ENCODE data around the gene TELO2.

TELO2 gene

GRCh38 chr16:1519831-1520230, 26.7 kb downstream of the TELO2 start:
- DNase-seq (ENCODE audit: low read depth) = no peak

GRCh38 chr16:1520461-1520860, 27.3 kb downstream of the TELO2 start:
- DNase-seq (ENCODE audit: low read depth) = no peak

- no peak for DNase-seq (ENCODE audit: low read depth)
These were observed 30.6 kb downstream of the TELO2 start for GRCh38 chr16:1523581-1524245.

- no peak for DNase-seq (ENCODE audit: low read depth)
These were observed 31.2 kb downstream of the TELO2 start for GRCh38 chr16:1524366-1524765.

GRCh38 chr16:1525871-1526607, 32.9 kb downstream of the TELO2 start:
- no peak for DNase-seq (ENCODE audit: low read depth)

- no peak for DNase-seq (ENCODE audit: low read depth)
These were observed 33.7 kb downstream of the TELO2 start for GRCh38 chr16:1526608-1527555.

DNA sequence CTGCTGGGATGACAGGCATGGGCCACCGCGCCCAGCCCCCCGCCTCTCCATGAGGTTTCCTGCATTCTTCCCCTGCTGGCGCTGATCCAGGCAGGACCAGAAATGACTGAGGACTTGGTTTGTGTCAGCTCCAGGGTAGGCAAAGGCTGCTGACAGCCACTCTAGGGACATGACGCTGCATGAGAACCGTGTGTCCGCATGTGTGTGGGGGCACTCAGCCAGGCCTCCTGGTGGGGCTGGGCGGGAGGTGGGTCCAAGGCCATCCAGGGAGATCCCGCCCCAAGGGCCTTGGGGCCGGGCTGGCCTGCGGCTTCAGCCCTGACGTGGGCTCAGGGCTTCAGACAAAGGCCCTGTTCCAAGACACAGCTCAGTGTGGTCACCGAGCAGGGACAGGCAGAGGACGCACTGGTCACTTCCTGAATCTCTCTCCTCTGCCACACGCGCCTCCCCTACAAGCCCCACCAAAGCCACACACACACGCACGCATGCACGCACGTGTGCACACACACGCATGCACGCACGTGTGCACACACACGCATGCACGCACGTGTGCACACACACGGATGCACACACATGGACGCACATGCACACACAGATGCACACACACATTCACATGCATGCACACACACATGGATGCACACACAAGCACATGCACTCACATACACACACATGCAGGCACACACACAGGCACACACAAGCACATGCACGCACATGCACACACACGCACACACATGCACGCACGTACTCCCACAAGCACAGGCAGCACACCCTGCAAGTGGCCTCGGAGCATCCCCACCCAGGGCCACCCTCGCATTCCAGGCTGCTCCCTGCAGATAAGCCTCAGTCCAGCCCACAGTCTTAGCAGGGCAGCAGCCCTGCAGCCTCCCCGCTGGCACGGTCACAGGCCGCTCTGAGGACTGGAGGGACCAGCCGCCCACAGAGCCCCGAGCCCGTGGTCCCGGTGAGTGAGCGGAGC, 35.0 kb downstream of the TELO2 start:
- DNase-seq (ENCODE audit: low read depth) = no peak

GRCh38 chr16:1528921-1529537, 35.9 kb downstream of the TELO2 start:
- no peak for DNase-seq (ENCODE audit: low read depth)

DNA sequence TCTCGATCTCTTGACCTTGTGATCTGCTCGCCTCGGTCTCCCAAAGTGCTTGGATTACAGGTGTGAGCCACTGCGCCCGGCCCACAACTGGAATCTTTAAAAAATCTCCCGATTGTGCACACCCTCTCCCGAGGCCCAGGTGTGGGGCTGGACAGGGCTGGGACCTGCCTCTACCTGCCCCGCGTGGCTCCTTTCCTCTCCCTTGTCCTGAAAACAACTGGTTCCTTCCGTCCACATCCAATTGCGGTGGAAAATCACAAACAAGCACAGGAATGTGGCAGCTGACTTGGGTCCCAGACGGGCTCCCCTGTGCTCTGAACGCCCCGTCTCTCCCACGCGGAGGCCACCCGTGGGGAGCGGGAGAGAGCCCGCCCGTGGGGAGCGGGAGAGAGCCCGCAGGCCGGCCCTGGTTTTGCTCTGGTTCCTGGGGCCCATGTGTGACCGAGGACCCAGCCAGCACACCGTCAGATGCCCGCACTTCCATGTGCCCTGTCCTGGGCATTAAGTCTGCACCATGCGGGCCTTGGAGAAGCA, 37.3 kb downstream of the TELO2 start:
- DNase-seq (ENCODE audit: low read depth) = no peak

- DNase-seq (ENCODE audit: low read depth) = peak; percentile 66
These were observed 37.9 kb downstream of the TELO2 start for GRCh38 chr16:1530883-1531637.

- no peak for DNase-seq (ENCODE audit: low read depth)
These were observed 38.4 kb downstream of the TELO2 start for GRCh38 chr16:1531638-1531910.

- DNase-seq (ENCODE audit: low read depth) = peak; percentile 35
These were observed 39.1 kb downstream of the TELO2 start for GRCh38 chr16:1532081-1532760.

DNA sequence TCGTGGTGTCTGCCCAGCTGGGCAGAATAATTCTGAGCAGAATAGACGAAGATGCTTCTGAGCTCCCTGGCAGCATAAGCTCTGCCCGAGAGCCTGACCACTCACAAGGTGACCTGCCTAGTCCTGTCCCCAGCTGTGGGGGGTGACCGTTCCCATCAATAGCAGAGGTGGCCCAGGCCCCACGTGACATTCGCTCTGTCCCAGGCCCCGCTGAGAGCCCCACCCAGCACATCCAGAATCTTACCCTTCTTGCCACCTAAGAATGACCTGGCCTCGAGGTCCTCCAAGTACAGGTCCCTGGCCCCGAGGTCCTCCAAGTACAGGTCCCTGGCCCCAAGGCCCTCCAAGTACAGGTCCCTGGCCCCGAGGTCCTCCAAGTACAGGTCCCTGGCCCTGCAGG, 39.6 kb downstream of the TELO2 start:
- DNase-seq (ENCODE audit: low read depth) = no peak

- DNase-seq (ENCODE audit: low read depth) = peak; percentile 75
These were observed 40.3 kb downstream of the TELO2 start, which contains the start of gene TMEM204 for GRCh38 chr16:1533443-1533951. Gene TMEM204, plus strand, starts transcription at chr16:1533666. Its CDS starts 610 bp downstream, at chr16:1534276.

DNA sequence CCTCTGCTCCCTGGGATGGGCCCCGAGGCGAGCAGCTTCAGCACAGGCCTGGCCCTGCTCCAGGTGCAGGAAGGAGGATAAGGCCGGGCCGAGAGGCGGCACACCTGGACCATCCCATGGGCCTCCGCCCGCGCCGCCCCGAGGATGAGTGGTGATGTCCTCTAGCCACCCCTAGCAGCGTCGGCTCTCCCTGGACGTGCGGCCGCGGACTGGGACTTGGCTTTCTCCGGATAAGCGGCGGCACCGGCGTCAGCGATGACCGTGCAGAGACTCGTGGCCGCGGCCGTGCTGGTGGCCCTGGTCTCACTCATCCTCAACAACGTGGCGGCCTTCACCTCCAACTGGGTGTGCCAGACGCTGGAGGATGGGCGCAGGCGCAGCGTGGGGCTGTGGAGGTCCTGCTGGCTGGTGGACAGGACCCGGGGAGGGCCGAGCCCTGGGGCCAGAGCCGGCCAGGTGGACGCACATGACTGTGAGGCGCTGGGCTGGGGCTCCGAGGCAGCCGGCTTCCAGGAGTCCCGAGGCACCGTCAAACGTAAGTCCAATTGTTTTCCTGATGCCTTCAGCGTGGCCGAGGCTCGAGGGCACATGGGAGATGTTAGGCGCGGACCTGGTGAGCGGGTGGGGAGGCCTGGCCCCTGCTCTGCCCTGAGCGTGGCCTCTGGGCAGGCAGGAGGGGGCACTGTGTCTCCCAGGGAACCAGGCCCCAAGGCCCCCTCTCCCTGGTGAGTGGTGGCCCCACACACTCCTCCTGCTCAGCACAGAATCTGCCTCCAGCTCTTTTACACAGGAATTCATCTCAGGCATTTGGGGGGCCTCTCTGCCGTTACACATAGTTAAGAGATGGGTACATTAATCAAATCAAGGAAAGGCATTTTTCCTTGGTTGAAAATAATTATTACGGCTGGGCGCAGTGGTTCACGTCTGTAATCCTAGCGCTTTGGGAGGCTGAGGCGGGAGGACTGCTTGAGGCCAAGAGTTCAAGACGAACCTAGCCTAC, 41.2 kb downstream of the TELO2 start:
- DNase-seq (ENCODE audit: low read depth) = peak; percentile 34

DNA sequence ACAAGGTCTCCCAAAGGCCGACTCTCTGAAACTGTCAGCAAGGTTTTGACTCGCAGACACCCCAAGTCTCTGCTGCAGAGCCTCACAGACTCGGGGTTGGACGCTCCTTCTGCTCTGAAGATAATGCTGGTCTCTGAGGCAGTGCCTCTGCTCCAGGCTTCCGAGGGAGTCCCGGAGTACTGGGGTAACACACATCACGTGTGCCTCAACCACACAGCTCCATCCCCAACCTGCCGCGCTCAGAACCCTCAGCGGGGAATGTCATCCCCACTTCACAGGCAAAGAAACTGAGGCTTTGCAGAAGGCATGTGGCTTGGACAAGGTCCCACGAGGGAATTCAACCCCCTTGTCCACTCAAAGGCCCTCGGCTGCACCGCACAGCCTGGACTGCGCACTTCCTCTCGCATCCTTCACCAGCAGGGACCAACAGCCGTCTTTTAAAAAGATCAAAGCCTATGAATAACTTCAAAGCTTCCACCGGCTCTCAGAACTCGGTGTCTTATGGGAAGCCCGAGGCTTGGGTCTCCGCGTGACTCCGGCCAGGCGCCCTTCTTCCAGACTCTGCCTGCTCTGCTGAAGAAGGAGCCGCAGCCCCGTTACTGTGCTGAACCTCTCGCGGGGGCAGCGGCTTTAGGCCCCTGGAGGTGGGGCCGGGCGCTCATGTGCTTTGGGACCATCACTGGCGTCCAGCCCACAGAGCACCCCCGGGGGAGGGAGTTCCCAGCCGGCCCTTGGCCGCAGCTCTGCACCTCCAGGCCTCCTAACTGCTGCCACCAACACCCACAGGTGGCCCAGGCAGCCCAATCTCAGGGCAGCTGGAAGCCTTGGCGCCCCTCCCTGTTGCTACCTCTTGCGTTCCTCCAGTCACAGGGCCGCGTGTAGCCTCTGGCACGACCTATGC, 42.5 kb downstream of the TELO2 start:
- peak; percentile 65 for DNase-seq (ENCODE audit: low read depth)

GRCh38 chr16:1536601-1537000, 43.4 kb downstream of the TELO2 start:
- no peak for DNase-seq (ENCODE audit: low read depth)

All from iris pigment epithelial cell (primary cell).